ENCODE measurements around the gene CYP2C9.

Gene CYP2C9

GRCh38 chr10:95039281-95039680 lies 100.8 kb downstream of the CYP2C9 start:
- no peak for DNase-seq (ENCODE audit: low spot score)
